GM12878 (cell line): ENCODE measurements around the gene PTPN13. TPM values are rescaled to one million over a fixed set of nuclear protein-coding genes. Genes with fewer than 3 reads are reported as not detected.

ENCODE experiments used
- ATAC-seq: fragments of 200-7000 bp; cut with Tn5 transposase; 3 replicates; pipeline ENCODE4 v1.9.1; 2020; ENCODE audit warnings: mild to moderate bottlenecking, moderate library complexity
- BruUV-seq: library from RNA; stranded (reverse); fragments of 400-500 nt; replicated peaks from 2 replicates; lab custom pipeline; 2021; lab: Mats Ljungman, UMichigan
- CTCF ChIA-PET: fragments of 300-600 bp; sonication (Branson Sonifier 250); formaldehyde crosslinking; extraction: SDS; loops from one replicate; lab custom pipeline; 2021; ENCODE audit warnings: inconsistent platforms; lab: Yijun Ruan, JAX
- POLR2A ChIA-PET: fragments of 350-600 bp; formaldehyde crosslinking; extraction: SDS; loops from one replicate; lab custom pipeline; 2021; ENCODE audit warnings: inconsistent platforms; lab: Charles Lee
- RAD21 ChIA-PET: fragments of 300-600 bp; sonication (Branson Sonifier 250); formaldehyde crosslinking; loops from one replicate; lab custom pipeline; 2023; ENCODE audit warnings: antibody characterized with exemption; ENCODE audit not compliant: unreplicated experiment; lab: Charles Lee
- SMC1A ChIA-PET: fragments of 300-600 bp; sonication (Branson Sonifier 250); formaldehyde crosslinking; loops from one replicate; lab custom pipeline; 2023; ENCODE audit not compliant: unreplicated experiment, uncharacterized antibody; lab: Charles Lee
- DNase-seq: peaks from one replicate; pipeline ENCODE4 v3.0.0-alpha.2; 2011; ENCODE audit warnings: low read depth, low spot score
- FAIRE-seq: peaks from 3 replicates; lab custom pipeline; 2011; peaks lifted over from hg19 to GRCh38; lab: Jason Lieb, UNC
- H2AFZ ChIP-seq: 2 replicates; pipeline ENCODE4 v1.6.0; 2011; ENCODE audit warnings: low read depth, low read length, control low read depth; ENCODE audit not compliant: control insufficient read depth
- H3K27ac ChIP-seq: 2 replicates; pipeline ENCODE4 v1.5.1; 2011; ENCODE audit warnings: control low read depth; ENCODE audit not compliant: control insufficient read depth, insufficient read depth
- H3K27me3 ChIP-seq, 2 experiments: replicated peaks in 1 of 2; 2 replicates each; pipeline versions ENCODE4 v1.6.0 to v1.6.1; 2011; ENCODE audit warnings: low read length in 1 of 2; ENCODE audit not compliant: control insufficient read depth in 2 of 2, insufficient read depth in 2 of 2
- H3K36me3 ChIP-seq, 2 experiments: 2 replicates each; pipeline ENCODE4 v1.5.1; 2011; ENCODE audit warnings: low read length in 1 of 2; ENCODE audit not compliant: control insufficient read depth in 2 of 2, insufficient read depth in 2 of 2
- H3K4me1 ChIP-seq: 2 replicates; pipeline ENCODE4 v1.6.1; 2011; ENCODE audit warnings: mild to moderate bottlenecking, low read length, moderate library complexity, mixed read lengths; ENCODE audit not compliant: control insufficient read depth, insufficient read depth
- H3K4me2 ChIP-seq: 2 replicates; pipeline ENCODE4 v1.6.0; 2011; ENCODE audit warnings: control low read depth; ENCODE audit not compliant: control insufficient read depth, insufficient read depth
- H3K4me3 ChIP-seq: fragments of 200-600 bp; sonication (generic); 2 replicates; pipeline ENCODE4 v1.5.1; 2016
- H3K79me2 ChIP-seq: 2 replicates; pipeline ENCODE4 v1.6.0; 2011; ENCODE audit warnings: low read length; ENCODE audit not compliant: control insufficient read depth, insufficient read depth
- H3K9ac ChIP-seq: 2 replicates; pipeline ENCODE4 v1.8.0; 2011; ENCODE audit warnings: low read length, control low read depth, mixed read lengths; ENCODE audit not compliant: control insufficient read depth, insufficient read depth
- H3K9me3 ChIP-seq: replicated peaks from 3 replicates; pipeline ENCODE4 v1.5.1; 2011; ENCODE audit warnings: mild to moderate bottlenecking, low read length; ENCODE audit not compliant: control insufficient read depth, insufficient read depth
- H4K20me1 ChIP-seq: 2 replicates; pipeline ENCODE4 v1.6.0; 2011; ENCODE audit not compliant: control insufficient read depth, insufficient read depth
- ASH2L ChIP-seq: fragments of 300-600, 200-600 bp; sonication (generic); IDR thresholded peaks from 2 replicates; pipeline ENCODE4 v1.6.1; 2017; ENCODE audit warnings: low read depth, mild to moderate bottlenecking, borderline replicate concordance
- BCL11A ChIP-seq: IDR thresholded peaks from 2 replicates; pipeline ENCODE4 v1.6.1; 2011; ENCODE audit warnings: low read depth, low read length
- E4F1 ChIP-seq: fragments of 450-650 bp; IDR thresholded peaks from 2 replicates; pipeline ENCODE4 v1.6.1; 2018; ENCODE audit warnings: borderline replicate concordance, mild to moderate bottlenecking; ENCODE audit not compliant: partially characterized antibody
- SRF ChIP-seq, 2 experiments: IDR thresholded peaks; 2 replicates each; pipeline ENCODE4 v1.6.1; 2011; ENCODE audit warnings: low read depth in 2 of 2, low read length in 2 of 2, mild to moderate bottlenecking in 1 of 2, moderate library complexity in 1 of 2
- WGBS: methylation state at CpG from one replicate; pipeline ENCODE4 v1.1.6; 2016; ENCODE audit warnings: low lambda C conversion rate; ENCODE audit not compliant: insufficient replicate concordance, insufficient coverage; ENCODE audit errors: missing lambda C conversion rate; 5-methylcytosine and 5-hydroxymethylcytosine counted together
- in situ Hi-C: fragments of 300-500 bp; cut with MboI; formaldehyde crosslinking; loops from 9 replicates; pipeline ENCODE4 v1.14.3; 2018; ENCODE audit warnings: mixed read lengths
- intact Hi-C: fragments of 100-400 bp; cut with micrococcal nuclease; formaldehyde crosslinking; loops from one replicate; pipeline ENCODE4 v1.14.2; 2022; ENCODE audit not compliant: unreplicated experiment
- polyA plus RNA-seq, 11 experiments: library from polyadenylated mRNA; depleted of rRNA in 4 of 11; unstranded in 6 of 11; stranded (reverse) in 5 of 11; fragments of >200 nt; fragmentation: Nextera tagmentation in 4 of 11; fragmentation: Illumina TruSeq in 1 of 11; extraction: Ambion mirVana in 4 of 11; extraction: Trizol in 1 of 11; gene quantifications; 1 replicate in 1 of 11; 2 replicates in 10 of 11; pipeline versions ENCODE4 v1.2.1 to v1.2.3, GENCODE V29; 2011 to 2016; ENCODE audit warnings: inconsistent platforms in 2 of 11, missing spikeins in 2 of 11, low read depth in 1 of 11
- total RNA-seq, 4 experiments: library from RNA; depleted of rRNA in 3 of 4; stranded (reverse); fragments of >200 nt in 3 of 4; fragmentation: Illumina TruSeq in 1 of 4; extraction: Trizol in 1 of 4; gene quantifications; 2 replicates each; pipeline versions ENCODE4 v1.2.1 to v1.2.3, GENCODE V29; 2013 to 2021
- TF ChIP-seq, protein P1 (sequence below): IDR thresholded peaks from 2 replicates; pipeline ENCODE4 v1.6.1; 2011; ENCODE audit warnings: borderline replicate concordance, low read depth, mild to moderate bottlenecking, moderate library complexity, low read length; ENCODE audit not compliant: insufficient read depth, poor library complexity, severe bottlenecking

PTPN13 gene
- total and polyA plus RNA-seq, 10 of the 15 experiments (the other 5 are each of a cell fraction or from before 2014, with no cell fraction given), result 8.5 to 69.4 (median 33.9) TPM

DNA sequence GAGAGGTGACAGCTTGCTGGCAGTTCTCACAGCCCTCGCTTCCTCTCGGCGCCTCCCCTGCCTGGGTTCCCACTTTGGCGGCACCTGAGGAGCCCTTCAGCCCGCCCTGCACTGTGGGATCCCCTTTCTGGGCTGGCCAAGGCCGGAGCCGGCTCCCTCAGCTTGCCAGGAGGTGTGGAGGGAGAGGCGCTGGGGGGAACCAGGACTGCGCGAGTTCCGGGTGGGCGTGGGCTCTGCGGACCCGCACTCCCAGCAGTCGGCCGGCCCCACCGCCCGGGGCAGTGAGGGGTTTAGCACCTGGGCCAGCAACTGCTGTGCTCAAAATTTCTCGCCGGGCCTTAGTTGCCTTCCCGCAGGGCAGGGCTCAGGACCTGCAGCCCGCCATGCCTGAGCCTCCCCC is 47.0 kb upstream of the PTPN13 start (continued):
- TF ChIP-seq E4F1, result no peak
- TF ChIP-seq, protein P1, sequence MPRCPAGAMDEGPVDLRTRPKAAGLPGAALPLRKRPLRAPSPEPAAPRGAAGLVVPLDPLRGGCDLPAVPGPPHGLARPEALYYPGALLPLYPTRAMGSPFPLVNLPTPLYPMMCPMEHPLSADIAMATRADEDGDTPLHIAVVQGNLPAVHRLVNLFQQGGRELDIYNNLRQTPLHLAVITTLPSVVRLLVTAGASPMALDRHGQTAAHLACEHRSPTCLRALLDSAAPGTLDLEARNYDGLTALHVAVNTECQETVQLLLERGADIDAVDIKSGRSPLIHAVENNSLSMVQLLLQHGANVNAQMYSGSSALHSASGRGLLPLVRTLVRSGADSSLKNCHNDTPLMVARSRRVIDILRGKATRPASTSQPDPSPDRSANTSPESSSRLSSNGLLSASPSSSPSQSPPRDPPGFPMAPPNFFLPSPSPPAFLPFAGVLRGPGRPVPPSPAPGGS, result no peak
- no peak for TF ChIP-seq SRF (IDR thresholded peaks at IDR 0.05; ENCODE audit: low read depth in 2 of 2, low read length in 2 of 2)

GRCh38 chr4:86549163-86549788 is 44.8 kb upstream of the PTPN13 start:
- 45% methylated on average over 4 of the region's 4 CpGs for WGBS
- intact Hi-C loops, result no loop called here
- Histone ChIP-seq H3K4me2 (no peak overlapping the region), H3K9me3 (no peaks in the 10 kb centered on the region; the same call in 2 of the 3 replicates), H3K4me3 (no peak overlapping the region), H3K27me3 (no peaks in the 10 kb centered on the region), H3K27ac (no peak overlapping the region), H3K4me1 (peaks cover 7% of the 10 kb centered on the region), H2AFZ (no peak overlapping the region), H3K36me3 (no peaks in the 10 kb centered on the region), H4K20me1 (no peaks in the 10 kb centered on the region)
- RAD21 ChIA-PET, result interaction anchor here (1.4 kb wide), 1 partner anchor 23 kb away, joined by 4 read pairs; no protein-coding TSS in a partner anchor
- DNase-seq (no peak), FAIRE-seq (no peak)
- SMC1A ChIA-PET, result interaction anchor here (1.1 to 1.6 kb wide), 4 partner anchors 13 to 51 kb away, joined by 3 to 4 read pairs (median 3); no protein-coding TSS in a partner anchor
- no TSS peak for BruUV-seq
- no peak for TF ChIP-seq BCL11A
- no peak for TF ChIP-seq ASH2L
- TF ChIP-seq, all 136 proteins: peak for 0
- in situ Hi-C loops, result no loop called here
- POLR2A ChIA-PET, result interaction anchor here (1.1 kb wide), 1 partner anchor 27 kb away, joined by 3 read pairs; no protein-coding TSS in a partner anchor
- H3K9ac ChIP-seq, result no peak overlapping the region
- CTCF ChIA-PET, result interaction anchor here (1.4 to 1.7 kb wide), 2 partner anchors 15 to 54 kb away, joined by 3 to 4 read pairs; no protein-coding TSS in a partner anchor
- no peaks in the 10 kb centered on the region for H3K79me2 ChIP-seq
- no peak for ATAC-seq
